ENCODE measurements around the gene NKX2-4.

The NKX2-4 gene

GRCh38 chr20:21395051-21395665, 2.2 kb downstream of the NKX2-4 start:
- DNase-seq: no peak
- intact Hi-C loops (cut with DNase I): no loop called here

- DNase-seq: no peak
- intact Hi-C loops (cut with DNase I): no loop called here
Observed at GRCh38 chr20:21394551-21394950, 2.8 kb downstream of the NKX2-4 start.

DNA sequence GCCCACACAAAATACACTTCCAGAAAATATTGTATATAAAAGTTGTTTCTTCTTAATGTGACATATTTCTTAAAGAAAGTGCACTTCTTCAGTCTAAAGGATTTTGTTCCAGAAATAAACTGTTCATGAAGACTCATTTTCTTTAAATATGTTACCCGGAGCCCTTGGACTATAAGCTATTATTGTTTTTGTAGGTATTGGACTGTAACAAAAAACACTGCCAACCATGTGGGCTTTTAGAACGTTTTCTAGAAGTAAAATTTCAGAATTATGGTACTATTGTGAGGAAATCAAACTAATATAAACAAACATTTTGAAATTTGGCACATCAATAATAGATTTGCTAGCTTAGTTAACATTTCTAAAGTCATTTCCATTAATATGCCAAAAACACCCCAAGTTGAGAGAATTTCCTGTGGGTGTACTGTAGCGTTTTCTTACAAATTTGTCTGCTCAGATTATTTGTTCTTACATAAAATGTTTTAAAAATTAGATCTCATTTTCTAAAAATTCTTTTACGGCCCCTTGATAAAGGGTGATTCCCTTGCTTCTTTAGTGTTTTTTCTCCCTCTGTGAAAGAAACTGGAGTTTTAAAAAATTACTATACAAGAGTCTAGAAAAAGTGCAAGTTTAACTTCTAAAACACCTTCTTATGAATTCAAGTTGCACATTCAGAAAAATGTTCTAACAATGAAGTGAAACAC, 3.4 kb downstream of the NKX2-4 start:
- intact Hi-C loops (cut with DNase I): no loop called here
- DNase-seq: no peak

- DNase-seq: no peak
- intact Hi-C loops (cut with DNase I): no loop called here
Observed at GRCh38 chr20:21393166-21393565, 4.2 kb downstream of the NKX2-4 start.

DNA sequence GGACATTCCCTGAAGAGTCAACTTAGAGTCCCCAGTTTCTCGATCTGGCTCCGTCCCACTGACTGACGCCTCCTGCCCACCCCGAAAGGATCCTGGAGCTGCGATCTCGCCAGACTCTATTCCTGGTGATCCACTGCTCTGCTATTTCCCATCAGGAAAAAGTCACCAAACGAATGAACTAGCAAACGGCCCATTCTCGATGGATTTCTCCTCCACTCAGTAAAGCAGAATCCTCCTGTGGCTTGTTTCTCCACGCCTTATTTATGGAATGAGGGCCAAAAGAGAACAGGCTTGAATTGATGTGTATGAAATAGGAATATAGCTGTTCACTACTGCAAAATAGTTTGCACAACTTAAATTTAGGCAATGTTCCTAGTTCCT, 5.4 kb downstream of the NKX2-4 start:
- no peak for DNase-seq
- intact Hi-C loops (cut with DNase I): no loop called here

DNA sequence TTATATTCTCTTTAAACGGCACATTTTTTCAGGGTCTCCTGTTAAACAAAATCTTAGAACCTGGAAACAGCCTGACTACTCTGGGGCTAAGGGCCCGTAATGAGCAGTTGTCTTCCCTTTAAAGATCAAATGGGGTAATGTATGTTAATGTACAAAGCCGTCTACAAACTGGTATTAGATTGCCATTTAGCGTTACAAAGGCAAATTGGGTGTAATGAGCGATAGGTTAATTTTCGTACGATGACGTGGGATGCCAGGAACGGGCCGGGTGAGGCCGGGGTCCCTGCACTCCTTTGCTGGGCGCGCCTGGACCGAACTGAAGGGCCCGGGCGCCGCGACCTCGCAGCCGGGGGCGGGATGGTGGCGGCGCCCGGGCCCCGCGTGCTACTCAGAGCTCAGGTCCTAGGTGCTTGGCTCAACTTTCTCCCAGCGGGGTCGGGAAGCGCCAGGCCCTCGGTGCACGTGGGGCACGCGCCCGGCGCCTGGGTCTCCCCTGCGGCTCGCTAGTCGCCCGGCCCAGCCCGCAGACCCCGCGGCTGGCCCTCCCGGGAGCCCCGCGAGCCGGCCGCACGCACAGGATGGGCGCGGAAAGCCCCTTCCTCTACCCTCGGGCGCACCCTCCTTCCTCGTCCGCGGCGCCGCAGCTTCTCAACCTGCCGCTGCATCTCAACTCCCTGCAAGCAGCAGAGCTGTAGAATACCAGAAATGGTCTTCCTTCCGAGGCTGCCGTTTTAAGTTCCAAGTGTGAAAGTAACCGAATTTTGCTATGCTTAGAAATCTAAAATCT, 5.9 kb downstream of the NKX2-4 start:
- intact Hi-C loops (cut with DNase I): no loop called here
- no peak for DNase-seq

- intact Hi-C loops (cut with DNase I): no loop called here
- no peak for DNase-seq
Observed at GRCh38 chr20:21390768-21391167, 6.6 kb downstream of the NKX2-4 start.

- intact Hi-C loops (cut with DNase I): no loop called here
- DNase-seq: no peak
Observed at GRCh38 chr20:21389368-21389767, 8.0 kb downstream of the NKX2-4 start.

- intact Hi-C loops (cut with DNase I): no loop called here
- DNase-seq: no peak
Observed at GRCh38 chr20:21388566-21388965, 8.8 kb downstream of the NKX2-4 start.

DNA sequence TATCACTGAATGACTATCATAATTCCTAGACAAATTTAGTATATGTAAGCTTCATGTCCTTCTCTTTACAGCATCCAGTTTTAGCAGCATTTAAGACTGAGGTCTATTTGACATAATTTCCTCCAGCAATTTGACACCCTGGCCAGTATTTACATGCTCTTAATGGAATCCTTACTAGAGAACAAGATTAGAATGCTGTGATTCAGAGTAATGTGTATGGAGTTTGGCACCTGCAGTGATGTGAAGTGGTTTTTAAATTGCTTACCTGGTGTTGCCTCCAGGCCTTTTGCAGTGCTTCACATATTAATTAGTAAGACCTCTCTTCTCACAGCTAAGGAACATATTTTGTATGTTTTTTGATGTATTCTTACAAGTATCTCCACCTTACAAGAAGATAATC, 9.8 kb downstream of the NKX2-4 start:
- no peak for DNase-seq
- intact Hi-C loops (cut with DNase I): no loop called here

DNA sequence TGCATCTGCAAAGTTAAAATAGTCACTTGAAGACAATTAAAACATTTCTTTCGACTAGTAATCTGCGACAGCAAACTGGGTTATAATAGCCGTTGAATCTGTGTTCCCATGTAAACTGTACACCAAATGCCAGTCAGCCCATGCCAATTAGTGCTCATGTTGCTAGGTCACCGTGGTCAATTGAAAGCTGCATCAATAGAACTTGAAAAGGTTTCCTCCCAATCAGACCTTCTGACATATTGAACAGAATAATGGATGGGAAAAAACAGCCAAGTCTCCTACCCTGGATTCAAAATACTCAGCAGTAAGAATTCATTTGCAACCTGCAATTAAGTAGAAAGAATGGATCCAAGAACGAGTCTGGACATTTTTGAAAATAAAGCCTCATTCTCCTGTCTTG, 11.2 kb downstream of the NKX2-4 start:
- intact Hi-C loops (cut with DNase I): no loop called here
- no peak for DNase-seq

- intact Hi-C loops (cut with DNase I): no loop called here
- no peak for DNase-seq
Observed at GRCh38 chr20:21384308-21384892, 12.9 kb downstream of the NKX2-4 start.

DNA sequence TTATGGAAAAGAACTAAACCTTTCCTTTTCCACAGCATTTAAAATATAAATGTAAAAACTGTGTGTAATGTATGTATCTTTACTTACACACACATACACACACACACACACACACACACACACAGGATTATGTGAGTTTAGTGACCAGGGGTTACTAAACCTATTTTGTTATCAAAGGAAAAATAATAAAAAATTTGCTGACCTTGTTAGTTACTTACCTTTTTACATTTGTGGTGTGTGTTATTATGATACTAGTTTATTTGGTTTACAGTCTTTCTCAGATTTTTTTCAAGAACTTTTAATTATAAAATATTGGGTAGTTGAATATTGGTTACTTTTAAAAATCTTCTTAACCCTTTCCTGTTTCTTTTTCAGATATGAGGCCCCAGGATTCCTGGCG, 15.7 kb downstream of the NKX2-4 start:
- intact Hi-C loops (cut with DNase I): no loop called here
- DNase-seq: no peak

DNA sequence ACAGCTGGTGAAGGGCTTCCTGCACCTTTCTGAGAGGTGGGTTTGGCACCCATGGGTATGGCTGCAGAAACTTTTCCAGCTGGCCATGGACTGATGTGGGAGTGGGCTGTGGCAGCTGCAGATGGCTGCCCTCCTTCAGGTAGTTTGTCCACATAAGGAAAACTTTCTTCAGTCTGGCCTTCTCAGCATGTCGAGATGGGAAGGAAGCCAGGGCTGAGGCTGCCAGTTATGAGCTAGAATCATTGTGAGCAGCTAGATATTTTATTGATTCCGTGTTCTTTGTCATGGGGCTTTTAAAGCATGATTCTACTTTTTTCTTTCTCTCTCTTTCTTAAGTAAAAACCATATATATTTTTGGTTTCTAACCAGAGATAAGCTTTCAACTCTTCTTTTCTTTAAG, 16.6 kb downstream of the NKX2-4 start:
- DNase-seq: no peak
- intact Hi-C loops (cut with DNase I): no loop called here

- intact Hi-C loops (cut with DNase I): no loop called here
- DNase-seq: no peak
Observed at GRCh38 chr20:21378259-21378658, 19.1 kb downstream of the NKX2-4 start.

DNA sequence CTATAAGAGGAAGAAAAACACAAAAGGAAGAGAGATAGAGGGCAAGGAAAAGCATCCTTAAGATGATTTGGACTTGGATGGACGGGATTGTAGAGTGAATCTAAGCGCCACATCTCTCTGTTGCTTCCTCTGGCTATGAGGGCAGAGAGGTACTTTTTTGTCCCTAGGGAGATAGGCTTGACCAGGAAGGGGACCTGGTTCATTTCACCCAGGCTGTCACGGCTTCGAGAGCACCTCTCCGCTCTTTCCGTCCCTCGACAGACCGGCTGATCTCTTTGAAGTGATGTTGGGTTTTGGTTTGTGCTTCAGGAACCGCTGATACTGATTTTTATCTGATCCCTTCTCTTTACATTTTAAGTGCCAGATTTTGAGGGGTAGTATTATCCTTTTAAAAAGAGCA, 19.6 kb downstream of the NKX2-4 start:
- intact Hi-C loops (cut with DNase I): no loop called here
- no peak for DNase-seq

GRCh38 chr20:21376626-21377025, 20.7 kb downstream of the NKX2-4 start:
- intact Hi-C loops (cut with DNase I): no loop called here
- no peak for DNase-seq

GRCh38 chr20:21373436-21373835, 23.9 kb downstream of the NKX2-4 start:
- intact Hi-C loops (cut with DNase I): no loop called here
- DNase-seq: no peak

GRCh38 chr20:21372016-21372415, 25.3 kb downstream of the NKX2-4 start:
- intact Hi-C loops (cut with DNase I): no loop called here
- DNase-seq: no peak

DNA sequence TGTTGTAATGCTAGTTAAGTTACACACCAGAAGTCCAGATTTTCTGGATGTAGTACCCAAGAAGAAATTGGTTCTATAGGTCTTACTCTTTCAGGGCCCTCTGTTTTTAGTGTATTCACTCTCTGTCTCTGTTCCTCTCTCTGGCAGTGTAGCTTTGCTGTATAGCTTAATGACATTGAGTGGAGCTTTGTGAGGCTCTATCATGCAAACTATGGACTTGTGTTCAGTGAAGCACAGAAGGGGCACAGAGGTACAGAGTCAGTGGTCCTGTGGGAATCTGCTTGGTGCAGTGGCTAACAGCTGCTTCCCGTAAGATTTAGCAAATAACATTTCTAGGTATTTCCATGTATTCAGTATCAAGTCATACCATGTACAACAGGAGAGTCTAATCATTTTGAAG, 26.1 kb downstream of the NKX2-4 start:
- no peak for DNase-seq
- intact Hi-C loops (cut with DNase I): no loop called here

Measured in head of caudate nucleus (tissue), 42 donors.